ACC112 (cell line): Measurements from ENCODE around the gene SPATA6L.

Experiments used
- H2AFZ ChIP-seq: fragments of 200-600 bp; sonication (generic); one replicate; pipeline ENCODE4 v1.6.0; 2017; ENCODE audit warnings: antibody characterized with exemption, low read length; ENCODE audit not compliant: unreplicated experiment
- H3K27ac ChIP-seq: fragments of 200-600 bp; sonication (generic); 2 replicates; pipeline ENCODE4 v1.5.1; 2014; ENCODE audit warnings: low read depth, mild to moderate bottlenecking, antibody characterized with exemption, low read length, moderate library complexity
- H3K27me3 ChIP-seq: fragments of 200-600 bp; sonication (generic); 2 replicates; pipeline ENCODE4 v1.6.1; 2014; ENCODE audit warnings: mild to moderate bottlenecking, antibody characterized with exemption, low read length, moderate library complexity, mixed read lengths; ENCODE audit not compliant: insufficient read depth
- H3K36me3 ChIP-seq: fragments of 200-600 bp; sonication (generic); 2 replicates; pipeline ENCODE4 v1.6.1; 2016; ENCODE audit warnings: mild to moderate bottlenecking, antibody characterized with exemption, low read length, moderate library complexity, mixed read lengths; ENCODE audit not compliant: insufficient read depth
- H3K4me1 ChIP-seq: fragments of 200-600 bp; sonication (generic); one replicate; pipeline ENCODE4 v1.6.1; 2016; ENCODE audit warnings: low read length, mixed read lengths; ENCODE audit not compliant: insufficient read depth, unreplicated experiment, control insufficient read depth
- H3K4me3 ChIP-seq: fragments of 200-600 bp; sonication (generic); 2 replicates; pipeline ENCODE4 v1.5.1; 2014; ENCODE audit warnings: mild to moderate bottlenecking, low read depth, low read length
- H3K79me2 ChIP-seq: fragments of 200-600 bp; sonication (generic); one replicate; pipeline ENCODE4 v1.6.0; 2016; ENCODE audit warnings: low read length; ENCODE audit not compliant: control insufficient read depth, unreplicated experiment, insufficient read depth

The SPATA6L gene

DNA sequence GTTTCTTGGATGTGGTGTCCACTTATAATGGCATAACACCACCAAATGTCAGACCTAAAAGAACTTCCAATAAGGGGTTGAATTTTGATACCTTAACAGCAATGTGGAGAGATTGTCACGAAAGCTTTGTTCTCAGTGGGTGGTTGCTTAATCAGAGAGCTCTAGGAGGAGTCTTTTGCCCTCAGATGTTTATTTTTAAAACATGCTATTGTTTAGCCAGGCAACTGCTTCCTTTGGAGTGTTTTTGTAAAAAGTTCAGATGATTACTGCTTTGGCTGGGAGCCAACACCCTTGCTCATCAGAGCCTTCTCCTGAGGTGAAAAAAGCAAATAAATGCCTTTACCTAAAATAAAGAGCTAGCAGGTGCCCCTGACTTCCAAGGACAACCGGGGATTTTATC lies 111.0 kb downstream of the SPATA6L start:
- Histone ChIP-seq H3K79me2 (no peaks in the 10 kb centered on the region), H3K27me3 (no peaks in the 10 kb centered on the region), H3K36me3 (no peaks in the 10 kb centered on the region), H2AFZ (no peak overlapping the region), H3K27ac (peak overlapping the region; percentile 75), H3K4me3 (peak overlapping the region; percentile 16; the same call in 1 of the 2 replicates), H3K4me1 (peaks cover 24% of the 10 kb centered on the region)

- Histone ChIP-seq H3K4me1 (peaks cover 32% of the 10 kb centered on the region), H2AFZ (no peak overlapping the region), H3K27me3 (no peaks in the 10 kb centered on the region), H3K36me3 (no peaks in the 10 kb centered on the region), H3K27ac (peak overlapping the region; percentile 75), H3K79me2 (no peaks in the 10 kb centered on the region), H3K4me3 (no peak overlapping the region)
These were observed 112.3 kb downstream of the SPATA6L start for GRCh38 chr9:4553951-4554381.

- Histone ChIP-seq H3K4me1 (peaks cover 43% of the 10 kb centered on the region), H3K27ac (no peak overlapping the region), H3K79me2 (no peaks in the 10 kb centered on the region), H3K36me3 (no peaks in the 10 kb centered on the region), H2AFZ (no peak overlapping the region), H3K4me3 (no peak overlapping the region), H3K27me3 (no peaks in the 10 kb centered on the region)
These were observed 115.3 kb downstream of the SPATA6L start for GRCh38 chr9:4550777-4551484.

DNA sequence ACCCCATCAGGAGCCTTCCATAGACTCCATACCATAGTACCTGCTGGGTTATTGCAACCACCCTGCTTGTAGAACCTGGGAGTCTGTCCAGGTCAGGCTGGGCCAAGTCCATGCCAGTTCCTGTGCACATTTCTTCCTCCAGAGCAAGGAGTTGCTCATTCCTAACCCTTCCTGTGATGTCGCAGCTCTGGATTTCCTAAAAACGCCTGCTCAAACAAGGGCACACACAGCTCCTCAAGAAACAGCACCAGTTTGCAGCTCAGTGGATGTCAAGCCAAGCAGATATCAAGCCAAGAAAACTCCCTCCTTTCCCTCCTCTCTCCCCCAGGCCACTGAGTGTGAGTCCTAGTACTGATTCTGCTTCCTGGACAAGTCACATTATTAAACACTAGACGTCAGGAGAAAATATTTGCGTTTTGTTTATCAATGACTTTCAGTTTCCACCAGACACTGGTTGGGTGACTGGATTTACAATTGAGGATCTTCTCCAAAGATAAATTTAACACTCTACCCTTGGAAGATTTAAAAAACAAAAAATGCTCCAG lies 116.5 kb downstream of the SPATA6L start:
- Histone ChIP-seq H3K4me3 (no peak overlapping the region), H3K27ac (no peak overlapping the region), H3K27me3 (no peaks in the 10 kb centered on the region), H2AFZ (no peak overlapping the region), H3K79me2 (no peaks in the 10 kb centered on the region), H3K36me3 (no peaks in the 10 kb centered on the region), H3K4me1 (peaks cover 34% of the 10 kb centered on the region)

GRCh38 chr9:4548811-4549725 lies 117.2 kb downstream of the SPATA6L start:
- Histone ChIP-seq H3K79me2 (no peaks in the 10 kb centered on the region), H3K4me1 (peaks cover 26% of the 10 kb centered on the region), H2AFZ (no peak overlapping the region), H3K4me3 (no peak overlapping the region), H3K36me3 (no peaks in the 10 kb centered on the region), H3K27me3 (no peaks in the 10 kb centered on the region), H3K27ac (no peak overlapping the region)
